K562 (cell line): ENCODE measurements around the gene MRAS. TPM values are rescaled to one million over a fixed set of nuclear protein-coding genes. Genes with fewer than 3 reads are reported as not detected.

ENCODE experiments used
- FOXM1 ChIP-seq, 2 experiments: fragments of 450-650 bp in 1 of 2; sonication (generic) in 1 of 2; formaldehyde crosslinking in 1 of 2; IDR thresholded peaks; 2 replicates each; pipeline versions ENCODE4 v1.6.1 to v1.9.0; 2017 to 2022; ENCODE audit warnings: low read depth in 2 of 2, mild to moderate bottlenecking in 2 of 2, missing genetic modification reagents in 1 of 2, moderate library complexity in 1 of 2
- NCOA1 ChIP-seq: fragments of 450-650 bp; IDR thresholded peaks from 2 replicates; pipeline ENCODE4 v1.6.1; 2016; ENCODE audit warnings: low read depth
- NCOA2 ChIP-seq, 2 experiments: fragments of 450-650 bp; IDR thresholded peaks; 2 replicates each; pipeline ENCODE4 v1.6.1; 2018; ENCODE audit warnings: mild to moderate bottlenecking in 2 of 2, moderate library complexity in 1 of 2; ENCODE audit not compliant: partially characterized antibody in 2 of 2
- RBM22 ChIP-seq: fragments of 200-400 bp; formaldehyde crosslinking; IDR thresholded peaks from 2 replicates; pipeline ENCODE4 v1.6.1; 2018; ENCODE audit warnings: low read length, low read depth; ENCODE audit not compliant: poor library complexity, severe bottlenecking
- SAFB ChIP-seq: fragments of 200-400 bp; formaldehyde crosslinking; IDR thresholded peaks from 2 replicates; pipeline ENCODE4 v1.6.1; 2017; ENCODE audit warnings: low read depth, low read length, borderline replicate concordance
- UBTF ChIP-seq, 2 experiments: IDR thresholded peaks; 2 replicates each; pipeline ENCODE4 v1.6.1; 2012; ENCODE audit warnings: improper control_type of control experiment in 2 of 2, low read depth in 2 of 2, low read length in 2 of 2, borderline replicate concordance in 1 of 2
- ZBTB49 ChIP-seq: sonication (generic); formaldehyde crosslinking; IDR thresholded peaks from 2 replicates; pipeline ENCODE4 v1.8.0; 2022; ENCODE audit warnings: missing genetic modification reagents, mild to moderate bottlenecking, borderline replicate concordance
- ZNF408 ChIP-seq: fragments of 250-450 bp; sonication (Bioruptor Pico); IDR thresholded peaks from 2 replicates; pipeline ENCODE4 v1.4.0; 2020; ENCODE audit warnings: low read depth, mild to moderate bottlenecking, moderate library complexity
- ZNF561 ChIP-seq: fragments of 450-650 bp; formaldehyde crosslinking; conservative IDR thresholded peaks from 2 replicates; pipeline ENCODE4 v1.4.0; 2020; ENCODE audit warnings: mild to moderate bottlenecking, moderate library complexity
- ZNF586 ChIP-seq: fragments of 450-650 bp; formaldehyde crosslinking; conservative IDR thresholded peaks from 2 replicates; pipeline ENCODE4 v1.4.0; 2020; ENCODE audit warnings: mild to moderate bottlenecking, moderate library complexity
- polyA plus RNA-seq, 8 experiments: library from polyadenylated mRNA; depleted of rRNA in 4 of 8; stranded (reverse) in 5 of 8; unstranded in 3 of 8; fragments of >200 nt; fragmentation: Nextera tagmentation in 2 of 8; fragmentation: Illumina TruSeq in 1 of 8; extraction: Ambion mirVana in 2 of 8; extraction: Trizol in 1 of 8; gene quantifications; 2 replicates each; pipeline versions ENCODE4 v1.2.1 to v1.2.3, GENCODE V29; 2011 to 2014; ENCODE audit warnings: inconsistent platforms in 1 of 8, missing spikeins in 1 of 8
- total RNA-seq, 7 experiments: library from RNA; depleted of rRNA in 6 of 7; stranded (reverse); fragments of >200 nt in 6 of 7; fragmentation: Illumina TruSeq in 2 of 7; extraction: Trizol in 2 of 7; gene quantifications; 2 replicates each; pipeline versions ENCODE4 v1.2.1 to v1.2.3, GENCODE V29; 2011 to 2021; ENCODE audit warnings: low replicate concordance in 1 of 7

MRAS gene
- total and polyA plus RNA-seq, 9 of the 15 experiments (the other 6 are each of a cell fraction or from before 2014, with no cell fraction given), result 1.5 to 10.0 (median 5.0) TPM

GRCh38 chr3:138369151-138369900 is 20.9 kb downstream of the MRAS start (continued):
- no peak for TF ChIP-seq NCOA2 (IDR thresholded peaks at IDR 0.05; ENCODE audit: partially characterized antibody in 2 of 2)
- no peak for TF ChIP-seq ZNF586
- no peak for TF ChIP-seq NCOA1
- TF ChIP-seq RBM22, result no peak
- TF ChIP-seq SAFB, result no peak
- TF ChIP-seq FOXM1 (IDR thresholded peaks at IDR 0.05; ENCODE audit: low read depth), result no peak
- TF ChIP-seq FOXM1 (CRISPR knock-in tag; IDR thresholded peaks at IDR 0.05; ENCODE audit: low read depth), result no peak
- no peak for TF ChIP-seq UBTF (IDR thresholded peaks at IDR 0.05; ENCODE audit: borderline replicate concordance in 1 of 2, low read depth in 2 of 2, low read length in 2 of 2)
- TF ChIP-seq ZNF561, result no peak
- no peak for TF ChIP-seq ZNF408 (CRISPR knock-in tag)
- TF ChIP-seq ZBTB49 (CRISPR knock-in tag), result no peak
